Measurements from ENCODE around the gene CDC45.

The CDC45 gene

GRCh38 chr22:19477321-19478044 lies 2.2 kb upstream of the CDC45 start:
- Histone ChIP-seq H3K4me2 (ENCODE audit: low read length) (peak overlapping the region; percentile 90), H3K9me2 (replicated peaks; ENCODE audit: control insufficient read depth, low read length) (no peaks in the 10 kb centered on the region), H3K4me3 (ENCODE audit: low read length) (peak overlapping the region; percentile 99), H3F3A (ENCODE audit: control insufficient read depth, insufficient read depth) (no peaks in the 10 kb centered on the region), H4K20me1 (ENCODE audit: control insufficient read depth, insufficient read depth, low read depth, low read length) (peaks cover 17% of the 10 kb centered on the region; the same call in 1 of the 2 replicates), H3K36me3 (ENCODE audit: control insufficient read depth, low read length) (peaks cover 62% of the 10 kb centered on the region), H3K9me3 (ENCODE audit: control insufficient read depth, insufficient read depth, low read length) (no peaks in the 10 kb centered on the region), H3K27me3 (ENCODE audit: control insufficient read depth, low read length) (no peaks in the 10 kb centered on the region), H3K27ac (ENCODE audit: low read depth, low read length) (peak overlapping the region; percentile 23), H3K4me1 (ENCODE audit: control insufficient read depth, low read length) (peaks cover 19% of the 10 kb centered on the region), H3K79me2 (ENCODE audit: control insufficient read depth, low read length) (peaks cover 84% of the 10 kb centered on the region)
- TF ChIP-seq CTCF (IDR thresholded peaks at IDR 0.05; ENCODE audit: low read depth, low read length, poor library complexity, severe bottlenecking) = peak; percentile 39
- TF ChIP-seq EZH2phosphoT487 (IDR thresholded peaks at IDR 0.05; ENCODE audit: borderline replicate concordance, low read length) = no peak

GRCh38 chr22:19478045-19478900 lies 1.4 kb upstream of the CDC45 start:
- Histone ChIP-seq H4K20me1 (ENCODE audit: control insufficient read depth, insufficient read depth, low read depth, low read length) (peaks cover 17% of the 10 kb centered on the region; the same call in 1 of the 2 replicates), H3F3A (ENCODE audit: control insufficient read depth, insufficient read depth) (no peaks in the 10 kb centered on the region), H3K4me3 (ENCODE audit: low read length) (peak overlapping the region; percentile 99), H3K36me3 (ENCODE audit: control insufficient read depth, low read length) (peaks cover 62% of the 10 kb centered on the region), H3K27ac (ENCODE audit: low read depth, low read length) (peak overlapping the region; percentile 82), H3K9me3 (ENCODE audit: control insufficient read depth, insufficient read depth, low read length) (no peaks in the 10 kb centered on the region), H3K79me2 (ENCODE audit: control insufficient read depth, low read length) (peaks cover 83% of the 10 kb centered on the region), H3K27me3 (ENCODE audit: control insufficient read depth, low read length) (no peaks in the 10 kb centered on the region), H3K9me2 (replicated peaks; ENCODE audit: control insufficient read depth, low read length) (no peaks in the 10 kb centered on the region), H3K4me1 (ENCODE audit: control insufficient read depth, low read length) (peaks cover 19% of the 10 kb centered on the region), H3K4me2 (ENCODE audit: low read length) (peak overlapping the region; percentile 90)
- no peak for TF ChIP-seq EZH2phosphoT487 (IDR thresholded peaks at IDR 0.05; ENCODE audit: borderline replicate concordance, low read length)
- TF ChIP-seq CTCF (IDR thresholded peaks at IDR 0.05; ENCODE audit: low read depth, low read length, poor library complexity, severe bottlenecking) = no peak

GRCh38 chr22:19478901-19479354 lies 792 bp upstream of the CDC45 start, which contains the start of gene UFD1:
UFD1 (minus strand) TSS chr22:19479193; CDS start chr22:19479085, 108 bp downstream.
- no peaks in the 10 kb centered on the region for H3K9me2 ChIP-seq (replicated peaks; ENCODE audit: control insufficient read depth, low read length)
- peaks cover 79% of the 10 kb centered on the region for H3K79me2 ChIP-seq (ENCODE audit: control insufficient read depth, low read length)
- H3K4me1 ChIP-seq (ENCODE audit: control insufficient read depth, low read length) = peaks cover 19% of the 10 kb centered on the region
- H3F3A ChIP-seq (ENCODE audit: control insufficient read depth, insufficient read depth) = no peaks in the 10 kb centered on the region
- peak within 1 kb of the TSS; percentile 90 for H3K4me2 ChIP-seq (ENCODE audit: low read length)
- H4K20me1 ChIP-seq (ENCODE audit: control insufficient read depth, insufficient read depth, low read depth, low read length) = peaks cover 17% of the 10 kb centered on the region; the same call in 1 of the 2 replicates
- H3K9me3 ChIP-seq (ENCODE audit: control insufficient read depth, insufficient read depth, low read length) = no peaks in the 10 kb centered on the region
- peaks cover 62% of the 10 kb centered on the region for H3K36me3 ChIP-seq (ENCODE audit: control insufficient read depth, low read length)
- H3K4me3 ChIP-seq (ENCODE audit: low read length) = peak within 1 kb of the TSS; percentile 99
- no peaks in the 10 kb centered on the region for H3K27me3 ChIP-seq (ENCODE audit: control insufficient read depth, low read length)
- TF ChIP-seq EZH2phosphoT487 (IDR thresholded peaks at IDR 0.05; ENCODE audit: borderline replicate concordance, low read length) = no peak
- TF ChIP-seq CTCF (IDR thresholded peaks at IDR 0.05; ENCODE audit: low read depth, low read length, poor library complexity, severe bottlenecking) = no peak
- H3K27ac ChIP-seq (ENCODE audit: low read depth, low read length) = peak within 1 kb of the TSS; percentile 82
